ENCODE data around the gene PLEKHA4. TPM values are rescaled to one million over a fixed set of nuclear protein-coding genes. Genes with fewer than 3 reads are reported as not detected.

Gene PLEKHA4
- total and polyA plus RNA-seq, 9 of the 15 experiments (the other 6 are each of a cell fraction or from before 2014, with no cell fraction given): 0.07 to 30.8 (median 11.4) TPM

GRCh38 chr19:48817585-48818124 is 50.8 kb downstream of the PLEKHA4 start (continued):
- TF ChIP-seq, protein P1, sequence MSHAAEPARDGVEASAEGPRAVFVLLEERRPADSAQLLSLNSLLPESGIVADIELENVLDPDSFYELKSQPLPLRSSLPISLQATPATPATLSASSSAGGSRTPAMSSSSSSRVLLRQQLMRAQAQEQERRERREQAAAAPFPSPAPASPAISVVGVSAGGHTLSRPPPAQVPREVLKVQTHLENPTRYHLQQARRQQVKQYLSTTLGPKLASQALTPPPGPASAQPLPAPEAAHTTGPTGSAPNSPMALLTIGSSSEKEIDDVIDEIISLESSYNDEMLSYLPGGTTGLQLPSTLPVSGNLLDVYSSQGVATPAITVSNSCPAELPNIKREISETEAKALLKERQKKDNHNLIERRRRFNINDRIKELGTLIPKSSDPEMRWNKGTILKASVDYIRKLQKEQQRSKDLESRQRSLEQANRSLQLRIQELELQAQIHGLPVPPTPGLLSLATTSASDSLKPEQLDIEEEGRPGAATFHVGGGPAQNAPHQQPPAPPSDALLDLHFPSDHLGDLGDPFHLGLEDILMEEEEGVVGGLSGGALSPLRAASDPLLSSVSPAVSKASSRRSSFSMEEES (CRISPR knock-in tag; IDR thresholded peaks at IDR 0.05): peak; percentile 55
- TF ChIP-seq PHB2 (IDR thresholded peaks at IDR 0.05; ENCODE audit: low read depth) (no peak), TAF1 (IDR thresholded peaks at IDR 0.05; ENCODE audit: control insufficient read depth, extremely low read depth, insufficient read depth, low read length, severe bottlenecking) (no peak), RAD51 (IDR thresholded peaks at IDR 0.05; ENCODE audit: borderline replicate concordance, low read depth) (peak; percentile 62; the same call in 1 of the 2 replicates)

GRCh38 chr19:48815870-48816501 is 52.4 kb downstream of the PLEKHA4 start:
- Histone ChIP-seq H3K9ac (ENCODE audit: insufficient read depth in 1 of 2, low read depth in 2 of 2, low read length in 2 of 2) (peak overlapping the region in 1 of 2 experiments; percentile 76; a peak in 1 of 4 replicates), H3K27me3 (ENCODE audit: control insufficient read depth in 2 of 2, insufficient read depth in 2 of 2, low read length in 2 of 2) (no peaks in the 10 kb centered on the region), H3K79me2 (ENCODE audit: control insufficient read depth, insufficient read depth, low read length) (peaks cover 2% of the 10 kb centered on the region; the same call in 2 of the 3 replicates), H3K36me3 (ENCODE audit: control insufficient read depth, insufficient read depth, low read length) (no peaks in the 10 kb centered on the region), H3K4me2 (ENCODE audit: insufficient read depth, low read length) (no peak overlapping the region), H3K9me3 (replicated peaks; ENCODE audit: control insufficient read depth, insufficient read depth, low read depth, low read length) (no peaks in the 10 kb centered on the region), H2AFZ (ENCODE audit: low read depth, low read length) (peak overlapping the region; percentile 22; the same call in 1 of the 2 replicates), H3K4me3 (no peak overlapping the region), H3K9me1 (ENCODE audit: control insufficient read depth, insufficient read depth, low read length) (no peaks in the 10 kb centered on the region), H4K20me1 (replicated peaks; ENCODE audit: control insufficient read depth, insufficient read depth, low read length) (no peaks in the 10 kb centered on the region), H3K27ac (ENCODE audit: extremely low read depth, low read depth, low read length) (no peak overlapping the region), H3K4me1 (replicated peaks in 1 of 2; ENCODE audit: control insufficient read depth in 2 of 2, insufficient read depth in 2 of 2, low read length in 2 of 2) (peaks cover 10 to 35% of the 10 kb centered on the region in 2 experiments)
- FAIRE-seq: peak; percentile 6
- intact Hi-C loops (cut with micrococcal nuclease) (no loop called here), in situ Hi-C loops (cut with MboI) (no loop called here)
- BruUV-seq (replicated peaks): no TSS peak
- CTCF ChIA-PET (ENCODE audit: low intra/inter-chr PET ratio): no interaction called here
- 43% methylated on average over 12 of the region's 14 CpGs for WGBS (ENCODE audit: insufficient coverage, low coverage, missing lambda C conversion rate)
- ATAC-seq: 0 out of 3 replicates have a peak, but pooled peaks have one; percentile 8
- peak in 2 of 4 experiments; percentile 24 to 44 for DNase-seq (ENCODE audit: extremely low read depth in 1 of 4, low spot score in 3 of 4)
- POLR2A ChIA-PET: interaction anchor here (0.7 to 1.2 kb wide), 4 partner anchors 9 to 20 kb away, joined by 3 to 4 read pairs (median 3); no protein-coding TSS in a partner anchor
- TF ChIP-seq, protein P2, sequence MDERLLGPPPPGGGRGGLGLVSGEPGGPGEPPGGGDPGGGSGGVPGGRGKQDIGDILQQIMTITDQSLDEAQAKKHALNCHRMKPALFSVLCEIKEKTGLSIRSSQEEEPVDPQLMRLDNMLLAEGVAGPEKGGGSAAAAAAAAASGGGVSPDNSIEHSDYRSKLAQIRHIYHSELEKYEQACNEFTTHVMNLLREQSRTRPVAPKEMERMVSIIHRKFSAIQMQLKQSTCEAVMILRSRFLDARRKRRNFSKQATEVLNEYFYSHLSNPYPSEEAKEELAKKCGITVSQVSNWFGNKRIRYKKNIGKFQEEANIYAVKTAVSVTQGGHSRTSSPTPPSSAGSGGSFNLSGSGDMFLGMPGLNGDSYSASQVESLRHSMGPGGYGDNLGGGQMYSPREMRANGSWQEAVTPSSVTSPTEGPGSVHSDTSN (CRISPR knock-in tag; IDR thresholded peaks at IDR 0.05; ENCODE audit: low read depth): no peak
- TF ChIP-seq, protein P2 (tag; conservative IDR thresholded peaks at IDR 0.05; ENCODE audit: low read depth): peak; percentile 47; the same call in 1 of the 2 replicates
- 0 out of 2 replicates have a peak, but pooled peaks have one; percentile 9 for TF ChIP-seq JUND (IDR thresholded peaks at IDR 0.05; ENCODE audit: borderline replicate concordance, low read depth, low read length)
- no peak; the same call in 2 of the 3 replicates for TF ChIP-seq JUND (tag; IDR thresholded peaks at IDR 0.05; ENCODE audit: borderline replicate concordance, low read depth, low read length)
- no peak for TF ChIP-seq ZBTB49 (CRISPR knock-in tag; IDR thresholded peaks at IDR 0.05; ENCODE audit: borderline replicate concordance)
- TF ChIP-seq ZNF699 (CRISPR knock-in tag; IDR thresholded peaks at IDR 0.05; ENCODE audit: insufficient replicate concordance): no peak
